ENCODE results near the gene NAALADL2.

Gene NAALADL2

DNA sequence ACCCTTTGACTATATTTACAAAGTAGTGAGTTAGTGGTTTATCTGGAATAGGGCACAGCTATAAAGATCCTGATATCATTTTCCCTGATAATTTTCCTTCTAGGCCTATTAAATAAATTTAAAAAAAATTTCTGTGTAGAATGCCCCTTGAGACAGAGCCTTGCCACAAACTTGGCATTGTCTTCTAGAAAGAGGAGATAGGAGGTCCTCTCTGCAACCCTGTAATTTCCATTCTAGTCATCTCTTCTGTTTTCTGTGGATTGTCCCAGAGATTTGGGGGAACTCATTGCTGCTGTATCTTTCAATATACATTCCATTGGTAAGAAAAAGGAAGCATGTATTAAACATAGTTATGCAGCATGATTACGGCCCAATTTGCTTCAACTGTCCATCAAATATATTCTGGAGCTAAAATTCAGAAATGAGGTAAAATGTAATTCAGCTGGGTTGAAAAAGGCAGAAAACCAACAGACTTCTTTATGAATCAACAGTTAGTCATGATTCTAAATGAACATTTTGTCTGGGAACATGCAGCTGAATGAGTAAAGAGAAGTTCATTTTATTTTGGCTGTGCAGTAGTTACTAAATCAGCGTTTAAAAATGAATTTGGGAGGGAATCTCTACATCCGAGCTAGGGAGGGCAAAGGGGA, 401.1 kb downstream of the NAALADL2 start:
- Histone ChIP-seq H2AFZ (ENCODE audit: low read depth) (no peak overlapping the region), H3K4me1 (ENCODE audit: low read depth, poor library complexity, severe bottlenecking) (peaks cover 4% of the 10 kb centered on the region), H3K9ac (no peak overlapping the region), H3K4me3 (IDR thresholded peaks at IDR 0.05; ENCODE audit: insufficient read depth, low read depth, low read length) (no peak overlapping the region), H3K27me3 (ENCODE audit: insufficient read depth, low read depth) (no peaks in the 10 kb centered on the region), H3K4me2 (no peak overlapping the region), H4K20me1 (ENCODE audit: insufficient read depth) (no peaks in the 10 kb centered on the region), H3K27ac (no peak overlapping the region), H3K36me3 (ENCODE audit: insufficient read depth) (no peaks in the 10 kb centered on the region), H3K79me2 (ENCODE audit: insufficient read depth, low read depth) (no peaks in the 10 kb centered on the region)
- TF ChIP-seq, protein P1, sequence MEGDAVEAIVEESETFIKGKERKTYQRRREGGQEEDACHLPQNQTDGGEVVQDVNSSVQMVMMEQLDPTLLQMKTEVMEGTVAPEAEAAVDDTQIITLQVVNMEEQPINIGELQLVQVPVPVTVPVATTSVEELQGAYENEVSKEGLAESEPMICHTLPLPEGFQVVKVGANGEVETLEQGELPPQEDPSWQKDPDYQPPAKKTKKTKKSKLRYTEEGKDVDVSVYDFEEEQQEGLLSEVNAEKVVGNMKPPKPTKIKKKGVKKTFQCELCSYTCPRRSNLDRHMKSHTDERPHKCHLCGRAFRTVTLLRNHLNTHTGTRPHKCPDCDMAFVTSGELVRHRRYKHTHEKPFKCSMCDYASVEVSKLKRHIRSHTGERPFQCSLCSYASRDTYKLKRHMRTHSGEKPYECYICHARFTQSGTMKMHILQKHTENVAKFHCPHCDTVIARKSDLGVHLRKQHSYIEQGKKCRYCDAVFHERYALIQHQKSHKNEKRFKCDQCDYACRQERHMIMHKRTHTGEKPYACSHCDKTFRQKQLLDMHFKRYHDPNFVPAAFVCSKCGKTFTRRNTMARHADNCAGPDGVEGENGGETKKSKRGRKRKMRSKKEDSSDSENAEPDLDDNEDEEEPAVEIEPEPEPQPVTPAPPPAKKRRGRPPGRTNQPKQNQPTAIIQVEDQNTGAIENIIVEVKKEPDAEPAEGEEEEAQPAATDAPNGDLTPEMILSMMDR (conservative IDR thresholded peaks at IDR 0.05; ENCODE audit: low read depth, low read length) = no peak

DNA sequence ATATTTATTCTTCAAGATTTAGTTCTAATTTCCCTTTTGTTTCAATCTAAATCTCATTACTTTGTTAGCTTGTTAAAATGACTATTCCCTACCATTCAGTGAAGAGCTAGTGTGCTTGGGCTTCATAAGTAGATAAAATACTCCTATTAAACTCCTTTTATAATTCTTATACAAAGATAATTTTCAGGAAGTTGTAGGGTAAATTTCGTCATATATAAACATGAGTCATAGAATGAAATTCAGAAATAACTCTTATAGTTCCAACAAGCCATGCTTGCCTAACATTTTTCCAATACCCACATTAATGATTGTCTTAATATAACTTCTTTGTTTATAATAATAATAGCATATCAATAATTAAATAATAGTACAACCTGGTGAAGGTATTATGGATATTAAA, 407.3 kb downstream of the NAALADL2 start:
- no peak overlapping the region for H3K9ac ChIP-seq
- H3K4me2 ChIP-seq = no peak overlapping the region
- no peaks in the 10 kb centered on the region for H3K79me2 ChIP-seq (ENCODE audit: insufficient read depth, low read depth)
- no peak overlapping the region for H2AFZ ChIP-seq (ENCODE audit: low read depth)
- no peaks in the 10 kb centered on the region for H3K4me1 ChIP-seq (ENCODE audit: low read depth, poor library complexity, severe bottlenecking)
- H3K36me3 ChIP-seq (ENCODE audit: insufficient read depth) = no peaks in the 10 kb centered on the region
- H3K4me3 ChIP-seq (IDR thresholded peaks at IDR 0.05; ENCODE audit: insufficient read depth, low read depth, low read length) = no peak overlapping the region
- H3K27ac ChIP-seq = no peak overlapping the region
- H3K27me3 ChIP-seq (ENCODE audit: insufficient read depth, low read depth) = no peaks in the 10 kb centered on the region
- no peaks in the 10 kb centered on the region for H4K20me1 ChIP-seq (ENCODE audit: insufficient read depth)
- TF ChIP-seq, protein P1 (conservative IDR thresholded peaks at IDR 0.05; ENCODE audit: low read depth, low read length) = no peak

DNA sequence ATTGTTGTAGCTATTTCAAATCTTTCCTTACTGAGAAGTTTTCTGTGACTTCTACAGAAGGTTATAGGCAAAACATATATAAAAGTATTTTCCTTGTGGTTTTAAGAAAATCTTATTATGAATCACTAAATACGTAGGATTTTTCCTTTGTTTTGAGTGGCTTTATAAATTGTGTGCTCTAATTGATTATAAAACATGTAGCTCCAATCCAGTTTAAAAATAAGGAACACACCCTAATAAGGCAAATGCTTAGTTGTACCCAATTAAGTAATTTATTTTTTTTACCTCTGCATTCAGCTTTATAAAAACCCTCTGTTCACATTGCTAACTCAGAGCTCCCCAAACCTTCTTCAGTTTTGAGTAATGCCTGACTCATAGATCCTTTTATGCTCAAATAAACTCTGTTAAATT, 408.0 kb downstream of the NAALADL2 start:
- no peaks in the 10 kb centered on the region for H3K4me1 ChIP-seq (ENCODE audit: low read depth, poor library complexity, severe bottlenecking)
- H3K9ac ChIP-seq = no peak overlapping the region
- H3K27ac ChIP-seq = no peak overlapping the region
- no peaks in the 10 kb centered on the region for H3K79me2 ChIP-seq (ENCODE audit: insufficient read depth, low read depth)
- no peaks in the 10 kb centered on the region for H3K36me3 ChIP-seq (ENCODE audit: insufficient read depth)
- TF ChIP-seq, protein P1 (conservative IDR thresholded peaks at IDR 0.05; ENCODE audit: low read depth, low read length) = no peak
- no peaks in the 10 kb centered on the region for H3K27me3 ChIP-seq (ENCODE audit: insufficient read depth, low read depth)
- H4K20me1 ChIP-seq (ENCODE audit: insufficient read depth) = no peaks in the 10 kb centered on the region
- no peak overlapping the region for H3K4me3 ChIP-seq (IDR thresholded peaks at IDR 0.05; ENCODE audit: insufficient read depth, low read depth, low read length)
- no peak overlapping the region for H2AFZ ChIP-seq (ENCODE audit: low read depth)
- H3K4me2 ChIP-seq = no peak overlapping the region

DNA sequence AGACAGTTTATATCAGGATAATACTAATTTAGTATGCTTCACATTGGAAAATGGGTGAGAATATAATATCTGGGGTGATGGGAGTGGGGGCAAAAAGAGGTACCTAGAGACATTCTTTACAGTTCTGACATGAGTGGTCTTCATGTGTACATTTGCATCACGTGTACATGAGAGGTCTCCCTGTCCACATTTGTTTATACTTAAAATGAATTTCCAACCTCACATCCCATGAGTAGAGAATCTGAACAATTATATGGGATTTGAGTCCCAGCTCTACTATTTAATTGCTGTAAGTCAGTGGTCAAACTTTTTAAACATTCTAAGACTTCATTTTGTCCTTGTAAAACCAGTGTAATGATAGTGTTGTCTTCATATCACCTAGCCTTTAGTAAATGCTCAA, 408.4 kb downstream of the NAALADL2 start:
- H4K20me1 ChIP-seq (ENCODE audit: insufficient read depth) = no peaks in the 10 kb centered on the region
- H3K4me3 ChIP-seq (IDR thresholded peaks at IDR 0.05; ENCODE audit: insufficient read depth, low read depth, low read length) = no peak overlapping the region
- TF ChIP-seq, protein P1 (conservative IDR thresholded peaks at IDR 0.05; ENCODE audit: low read depth, low read length) = no peak
- H3K9ac ChIP-seq = no peak overlapping the region
- no peak overlapping the region for H3K4me2 ChIP-seq
- H3K27me3 ChIP-seq (ENCODE audit: insufficient read depth, low read depth) = no peaks in the 10 kb centered on the region
- H3K4me1 ChIP-seq (ENCODE audit: low read depth, poor library complexity, severe bottlenecking) = no peaks in the 10 kb centered on the region
- no peak overlapping the region for H3K27ac ChIP-seq
- no peaks in the 10 kb centered on the region for H3K79me2 ChIP-seq (ENCODE audit: insufficient read depth, low read depth)
- no peak overlapping the region for H2AFZ ChIP-seq (ENCODE audit: low read depth)
- H3K36me3 ChIP-seq (ENCODE audit: insufficient read depth) = no peaks in the 10 kb centered on the region
